Panc1 (cell line): ENCODE data around the gene GJB2. TPM values are rescaled to one million over a fixed set of nuclear protein-coding genes. Genes with fewer than 3 reads are reported as not detected.

Experiments
- ATAC-seq: fragments of 200-7000 bp; cut with Tn5 transposase; 2 replicates; pipeline ENCODE4 v1.9.1; 2020; ENCODE audit warnings: mild to moderate bottlenecking, moderate library complexity
- BruUV-seq: library from RNA; stranded (reverse); fragments of 400-500 nt; replicated peaks from 2 replicates; lab custom pipeline; 2021; lab: Mats Ljungman, UMichigan
- CTCF ChIA-PET: fragments of 300-600 bp; sonication (Branson Sonifier 250); formaldehyde crosslinking; loops from one replicate; lab custom pipeline; 2022; ENCODE audit warnings: antibody characterized with exemption; lab: Charles Lee
- POLR2A ChIA-PET: fragments of 300-600 bp; sonication (Branson Sonifier 250); formaldehyde crosslinking; loops from one replicate; lab custom pipeline; 2022; ENCODE audit warnings: antibody characterized with exemption; lab: Charles Lee
- DNase-seq: peaks from one replicate; pipeline ENCODE4 v3.0.0-alpha.2; 2010; ENCODE audit warnings: low read depth, low spot score
- H3K27ac ChIP-seq: 2 replicates; pipeline ENCODE4 v1.5.1; 2011; ENCODE audit warnings: mild to moderate bottlenecking, low read length, inconsistent platforms
- H3K27me3 ChIP-seq: fragments of 200-500 bp; sonication (Bioruptor generic); 2 replicates; pipeline ENCODE4 v1.6.0; 2014; ENCODE audit warnings: low read length, inconsistent platforms; ENCODE audit not compliant: control insufficient read depth, insufficient read depth
- H3K36me3 ChIP-seq: fragments of 200-500 bp; sonication (Bioruptor generic); 2 replicates; pipeline ENCODE4 v1.5.1; 2014; ENCODE audit warnings: inconsistent platforms, mild to moderate bottlenecking, low read length, moderate library complexity; ENCODE audit not compliant: control insufficient read depth, insufficient read depth
- H3K4me1 ChIP-seq: 2 replicates; pipeline ENCODE4 v1.5.1; 2011; ENCODE audit warnings: inconsistent platforms, mild to moderate bottlenecking, low read length, moderate library complexity; ENCODE audit not compliant: control insufficient read depth, insufficient read depth
- H3K4me3 ChIP-seq, 2 experiments: 2 replicates each; pipeline ENCODE4 v1.5.1; 2011 to 2012; ENCODE audit warnings: low read depth in 2 of 2, low read length in 2 of 2, mild to moderate bottlenecking in 2 of 2, inconsistent platforms in 1 of 2, moderate library complexity in 1 of 2
- H3K9me3 ChIP-seq: fragments of 200-500 bp; sonication (Bioruptor generic); 2 replicates; pipeline ENCODE4 v1.5.1; 2014; ENCODE audit warnings: low read depth, mild to moderate bottlenecking, inconsistent platforms, low read length, moderate library complexity; ENCODE audit not compliant: control insufficient read depth, insufficient read depth
- POLR2AphosphoS5 ChIP-seq: IDR thresholded peaks from 2 replicates; pipeline ENCODE4 v1.6.1; 2012; ENCODE audit warnings: mild to moderate bottlenecking, low read depth, low read length, moderate library complexity
- SIN3A ChIP-seq: IDR thresholded peaks from 2 replicates; pipeline ENCODE4 v1.6.1; 2012; ENCODE audit warnings: low read depth, mild to moderate bottlenecking, low read length, moderate library complexity, borderline replicate concordance; ENCODE audit not compliant: insufficient read depth
- TCF7L2 ChIP-seq: IDR thresholded peaks from 2 replicates; pipeline ENCODE4 v1.6.1; 2011; ENCODE audit warnings: mild to moderate bottlenecking, low read depth, low read length, inconsistent platforms
- in situ Hi-C: cut with HindIII; loops from 2 replicates; pipeline ENCODE4 v1.10.0; 2016; ENCODE audit warnings: low sequenced_read_pairs, low pct_unique_long_range_greater_than_20kb
- intact Hi-C: fragments of 100-400 bp; cut with micrococcal nuclease; formaldehyde crosslinking; loops from one replicate; pipeline ENCODE4 v1.10.0; 2022; ENCODE audit not compliant: unreplicated experiment
- total RNA-seq: library from RNA; stranded (reverse); gene quantifications from one replicate; pipeline ENCODE4 v1.2.1, GENCODE V29; 2021; ENCODE audit not compliant: unreplicated experiment
- TF ChIP-seq, protein P1 (sequence below), 2 experiments: IDR thresholded peaks; 2 replicates each; pipeline ENCODE4 v1.6.1; 2011 to 2012; ENCODE audit warnings: low read depth in 2 of 2, control low read depth in 1 of 2, low read length in 1 of 2, mild to moderate bottlenecking in 1 of 2, moderate library complexity in 1 of 2; ENCODE audit not compliant: insufficient read depth in 1 of 2
- TF ChIP-seq, protein P2 (sequence below): fragments of 450-650 bp; IDR thresholded peaks from 2 replicates; pipeline ENCODE4 v1.5.1; 2017; ENCODE audit warnings: mild to moderate bottlenecking

The GJB2 gene
- total RNA-seq, 1 experiment from 2014 or later: 54.2 TPM

DNA sequence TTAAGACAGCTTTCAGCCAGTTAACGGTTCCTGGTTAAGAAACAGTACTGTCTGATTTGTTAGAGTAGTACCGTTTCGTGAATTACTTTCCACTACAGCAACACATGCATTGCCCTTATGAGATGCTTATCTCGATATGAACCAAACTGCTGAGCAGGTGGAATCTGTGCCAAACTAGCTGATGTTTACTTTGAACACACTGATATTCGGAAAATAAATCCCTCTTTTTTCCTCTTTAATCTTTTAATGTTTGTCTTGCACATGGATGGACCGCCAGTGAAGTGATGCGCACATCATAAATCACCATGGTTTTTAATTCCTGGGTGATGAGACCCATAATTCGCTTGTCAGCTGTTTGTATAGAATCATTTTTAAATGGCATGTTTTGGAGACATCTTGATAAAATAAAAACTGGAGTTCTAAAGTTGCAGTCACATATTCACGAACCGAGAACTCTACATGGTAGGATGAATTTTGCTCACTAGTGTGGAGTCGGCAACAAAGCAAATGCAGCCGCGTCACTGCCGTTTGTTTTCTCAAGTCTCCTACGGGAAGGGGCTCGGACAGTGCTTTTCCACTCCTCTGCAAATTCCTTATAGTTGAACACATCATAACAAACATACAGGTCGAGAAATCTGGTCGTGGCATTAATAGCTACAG is 33.0 kb downstream of the GJB2 start:
- no peaks in the 10 kb centered on the region for H3K36me3 ChIP-seq
- ATAC-seq (no peak; the same call in 1 of the 2 replicates), DNase-seq (peak; percentile 18)
- BruUV-seq: TSS peak; percentile 77
- CTCF ChIA-PET: interaction anchor here (0.6 kb wide), 2 partner anchors 20 to 329 kb away, joined by 3 to 4 read pairs; no protein-coding TSS in a partner anchor
- H3K27ac ChIP-seq: peak overlapping the region; percentile 71; the same call in 1 of the 2 replicates
- TF ChIP-seq TCF7L2: no peak
- TF ChIP-seq, protein P1, sequence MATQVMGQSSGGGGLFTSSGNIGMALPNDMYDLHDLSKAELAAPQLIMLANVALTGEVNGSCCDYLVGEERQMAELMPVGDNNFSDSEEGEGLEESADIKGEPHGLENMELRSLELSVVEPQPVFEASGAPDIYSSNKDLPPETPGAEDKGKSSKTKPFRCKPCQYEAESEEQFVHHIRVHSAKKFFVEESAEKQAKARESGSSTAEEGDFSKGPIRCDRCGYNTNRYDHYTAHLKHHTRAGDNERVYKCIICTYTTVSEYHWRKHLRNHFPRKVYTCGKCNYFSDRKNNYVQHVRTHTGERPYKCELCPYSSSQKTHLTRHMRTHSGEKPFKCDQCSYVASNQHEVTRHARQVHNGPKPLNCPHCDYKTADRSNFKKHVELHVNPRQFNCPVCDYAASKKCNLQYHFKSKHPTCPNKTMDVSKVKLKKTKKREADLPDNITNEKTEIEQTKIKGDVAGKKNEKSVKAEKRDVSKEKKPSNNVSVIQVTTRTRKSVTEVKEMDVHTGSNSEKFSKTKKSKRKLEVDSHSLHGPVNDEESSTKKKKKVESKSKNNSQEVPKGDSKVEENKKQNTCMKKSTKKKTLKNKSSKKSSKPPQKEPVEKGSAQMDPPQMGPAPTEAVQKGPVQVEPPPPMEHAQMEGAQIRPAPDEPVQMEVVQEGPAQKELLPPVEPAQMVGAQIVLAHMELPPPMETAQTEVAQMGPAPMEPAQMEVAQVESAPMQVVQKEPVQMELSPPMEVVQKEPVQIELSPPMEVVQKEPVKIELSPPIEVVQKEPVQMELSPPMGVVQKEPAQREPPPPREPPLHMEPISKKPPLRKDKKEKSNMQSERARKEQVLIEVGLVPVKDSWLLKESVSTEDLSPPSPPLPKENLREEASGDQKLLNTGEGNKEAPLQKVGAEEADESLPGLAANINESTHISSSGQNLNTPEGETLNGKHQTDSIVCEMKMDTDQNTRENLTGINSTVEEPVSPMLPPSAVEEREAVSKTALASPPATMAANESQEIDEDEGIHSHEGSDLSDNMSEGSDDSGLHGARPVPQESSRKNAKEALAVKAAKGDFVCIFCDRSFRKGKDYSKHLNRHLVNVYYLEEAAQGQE (IDR thresholded peaks at IDR 0.05; ENCODE audit: insufficient read depth in 1 of 2, low read depth in 2 of 2, low read length in 1 of 2): no peak
- no peak for TF ChIP-seq SIN3A
- H3K4me1 ChIP-seq: peaks cover 5% of the 10 kb centered on the region; the same call in 1 of the 2 replicates
- peak overlapping the region; percentile 61 to 76 for H3K4me3 ChIP-seq
- H3K27me3 ChIP-seq: no peaks in the 10 kb centered on the region
- intact Hi-C loops (loop anchor here (5.0 kb wide), 2 partner anchors 32 to 232 kb away; no protein-coding TSS in a partner anchor), in situ Hi-C loops (no loop called here)
- H3K9me3 ChIP-seq: no peaks in the 10 kb centered on the region
- POLR2A ChIA-PET: interaction anchor here (0.6 kb wide), 2 partner anchors 34 to 36 kb away, joined by 4 to 9 read pairs; no protein-coding TSS in a partner anchor

DNA sequence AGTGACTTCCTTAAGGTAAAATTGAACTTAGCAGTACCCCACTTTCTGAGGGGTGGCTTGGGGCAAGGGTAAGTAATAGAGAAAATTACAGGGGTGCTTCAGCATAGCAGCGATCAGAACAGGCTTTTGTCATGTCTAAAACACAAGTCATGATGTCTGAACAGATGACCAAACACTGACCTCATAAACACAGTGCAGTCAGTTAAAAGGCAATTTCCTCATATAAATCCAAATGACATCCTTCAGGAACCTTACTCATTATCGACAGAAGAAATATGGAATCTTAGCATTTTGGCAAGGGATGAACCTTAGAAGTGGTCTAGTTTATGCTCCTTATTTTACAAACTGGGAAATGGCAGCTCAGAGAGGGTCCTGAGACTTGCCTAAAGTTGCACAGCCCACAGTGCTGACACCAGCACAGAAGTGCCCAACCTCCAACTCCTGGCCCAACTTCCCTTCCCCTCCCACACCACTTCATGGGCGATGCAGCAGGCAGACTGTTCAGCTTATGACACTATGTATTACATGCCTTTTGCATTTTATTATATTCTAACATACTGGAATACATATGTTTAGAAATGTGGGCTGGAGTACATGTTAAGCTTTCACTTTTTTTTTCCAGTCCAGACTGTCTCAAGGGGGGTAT is 35.5 kb downstream of the GJB2 start:
- intact Hi-C loops: no loop called here
- H3K36me3 ChIP-seq: no peaks in the 10 kb centered on the region
- POLR2A ChIA-PET: no interaction called here
- H3K27me3 ChIP-seq: no peaks in the 10 kb centered on the region
- no peak for ATAC-seq
- no peak overlapping the region for H3K4me3 ChIP-seq
- no peak for TF ChIP-seq SIN3A
- TF ChIP-seq POLR2AphosphoS5: no peak
- TF ChIP-seq, protein P2, sequence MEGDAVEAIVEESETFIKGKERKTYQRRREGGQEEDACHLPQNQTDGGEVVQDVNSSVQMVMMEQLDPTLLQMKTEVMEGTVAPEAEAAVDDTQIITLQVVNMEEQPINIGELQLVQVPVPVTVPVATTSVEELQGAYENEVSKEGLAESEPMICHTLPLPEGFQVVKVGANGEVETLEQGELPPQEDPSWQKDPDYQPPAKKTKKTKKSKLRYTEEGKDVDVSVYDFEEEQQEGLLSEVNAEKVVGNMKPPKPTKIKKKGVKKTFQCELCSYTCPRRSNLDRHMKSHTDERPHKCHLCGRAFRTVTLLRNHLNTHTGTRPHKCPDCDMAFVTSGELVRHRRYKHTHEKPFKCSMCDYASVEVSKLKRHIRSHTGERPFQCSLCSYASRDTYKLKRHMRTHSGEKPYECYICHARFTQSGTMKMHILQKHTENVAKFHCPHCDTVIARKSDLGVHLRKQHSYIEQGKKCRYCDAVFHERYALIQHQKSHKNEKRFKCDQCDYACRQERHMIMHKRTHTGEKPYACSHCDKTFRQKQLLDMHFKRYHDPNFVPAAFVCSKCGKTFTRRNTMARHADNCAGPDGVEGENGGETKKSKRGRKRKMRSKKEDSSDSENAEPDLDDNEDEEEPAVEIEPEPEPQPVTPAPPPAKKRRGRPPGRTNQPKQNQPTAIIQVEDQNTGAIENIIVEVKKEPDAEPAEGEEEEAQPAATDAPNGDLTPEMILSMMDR: no peak
- TF ChIP-seq, protein P1 (IDR thresholded peaks at IDR 0.05; ENCODE audit: insufficient read depth in 1 of 2, low read depth in 2 of 2, low read length in 1 of 2): no peak
- TF ChIP-seq TCF7L2: no peak
- BruUV-seq: no TSS peak
- peaks cover 5% of the 10 kb centered on the region; the same call in 1 of the 2 replicates for H3K4me1 ChIP-seq
- H3K9me3 ChIP-seq: no peaks in the 10 kb centered on the region
- DNase-seq: no peak
- CTCF ChIA-PET: no interaction called here
- no peak overlapping the region for H3K27ac ChIP-seq
- in situ Hi-C loops: no loop called here
